A673 (cell line): ENCODE data around the gene TMPRSS7. TPM values are rescaled to one million over a fixed set of nuclear protein-coding genes. Genes with fewer than 3 reads are reported as not detected.
A peak's percentile ranks its signal among the peaks of the same experiment; 100 is the strongest.

Source experiments
- BruUV-seq: library from RNA; stranded (reverse); fragments of 400-500 nt; replicated peaks from 2 replicates; lab custom pipeline; 2021; lab: Mats Ljungman, UMichigan
- CTCF ChIA-PET: fragments of 300-600 bp; sonication (Branson Sonifier 250); formaldehyde crosslinking; loops from one replicate; lab custom pipeline; 2022; ENCODE audit warnings: antibody characterized with exemption; lab: Charles Lee
- POLR2A ChIA-PET: fragments of 300-600 bp; sonication (Branson Sonifier 250); formaldehyde crosslinking; loops from one replicate; lab custom pipeline; 2022; ENCODE audit warnings: antibody characterized with exemption; ENCODE audit not compliant: low non-redundant PET; lab: Charles Lee
- DNase-seq: peaks from one replicate; pipeline ENCODE4 v3.0.0-alpha.2; 2015; ENCODE audit warnings: low spot score
- H3K27ac ChIP-seq: fragments of 200-600 bp; sonication (generic); 2 replicates; pipeline ENCODE4 v1.5.1; 2016; ENCODE audit warnings: mixed run types, low read depth, mild to moderate bottlenecking, mixed read lengths, antibody characterized with exemption, low read length; ENCODE audit not compliant: poor library complexity, severe bottlenecking
- H3K27me3 ChIP-seq: fragments of 200-600 bp; sonication (generic); replicated peaks from 2 replicates; pipeline ENCODE4 v1.6.1; 2017; ENCODE audit warnings: mixed run types, low read depth, mild to moderate bottlenecking, mixed read lengths, antibody characterized with exemption, low read length; ENCODE audit not compliant: insufficient read depth, poor library complexity
- H3K36me3 ChIP-seq: fragments of 200-600 bp; sonication (generic); 2 replicates; pipeline ENCODE4 v1.6.1; 2016; ENCODE audit warnings: mixed run types, mild to moderate bottlenecking, mixed read lengths, antibody characterized with exemption, low read length; ENCODE audit not compliant: insufficient read depth, poor library complexity, severe bottlenecking
- H3K4me1 ChIP-seq: fragments of 200-600 bp; sonication (generic); 2 replicates; pipeline ENCODE4 v1.6.1; 2017; ENCODE audit warnings: mixed run types, mild to moderate bottlenecking, mixed read lengths, antibody characterized with exemption, low read length; ENCODE audit not compliant: insufficient read depth, poor library complexity, severe bottlenecking
- H3K4me3 ChIP-seq: fragments of 200-600 bp; sonication (generic); 2 replicates; pipeline ENCODE4 v1.5.1; 2016; ENCODE audit warnings: low read depth, mixed run types, mild to moderate bottlenecking, mixed read lengths, low read length; ENCODE audit not compliant: poor library complexity, severe bottlenecking
- H3K9me3 ChIP-seq: fragments of 200-600 bp; sonication (generic); 2 replicates; pipeline ENCODE4 v1.6.1; 2016; ENCODE audit warnings: mixed run types, low read depth, mild to moderate bottlenecking, mixed read lengths, antibody characterized with exemption, low read length; ENCODE audit not compliant: poor library complexity, severe bottlenecking
- EZH2 ChIP-seq: fragments of 200-600 bp; sonication (generic); IDR thresholded peaks from 2 replicates; pipeline ENCODE4 v1.6.1; 2017; ENCODE audit warnings: borderline replicate concordance, low read depth, mild to moderate bottlenecking, mixed read lengths, antibody characterized with exemption, low read length; ENCODE audit not compliant: poor library complexity, severe bottlenecking
- intact Hi-C: fragments of 100-400 bp; cut with micrococcal nuclease; formaldehyde crosslinking; loops from one replicate; pipeline ENCODE4 v1.10.0; 2022; ENCODE audit not compliant: unreplicated experiment
- total RNA-seq: library from RNA; stranded (reverse); gene quantifications from 2 replicates; pipeline ENCODE4 v1.2.3, GENCODE V29; 2021
- TF ChIP-seq, protein P1 (sequence below): fragments of 300-800, 200-600 bp; sonication (generic); conservative IDR thresholded peaks from 2 replicates; pipeline ENCODE4 v1.5.1; 2017; ENCODE audit warnings: low read depth, mild to moderate bottlenecking, antibody characterized with exemption, low read length, moderate library complexity, mixed read lengths

The TMPRSS7 gene
- total RNA-seq, 1 experiment from 2014 or later: not detected

DNA sequence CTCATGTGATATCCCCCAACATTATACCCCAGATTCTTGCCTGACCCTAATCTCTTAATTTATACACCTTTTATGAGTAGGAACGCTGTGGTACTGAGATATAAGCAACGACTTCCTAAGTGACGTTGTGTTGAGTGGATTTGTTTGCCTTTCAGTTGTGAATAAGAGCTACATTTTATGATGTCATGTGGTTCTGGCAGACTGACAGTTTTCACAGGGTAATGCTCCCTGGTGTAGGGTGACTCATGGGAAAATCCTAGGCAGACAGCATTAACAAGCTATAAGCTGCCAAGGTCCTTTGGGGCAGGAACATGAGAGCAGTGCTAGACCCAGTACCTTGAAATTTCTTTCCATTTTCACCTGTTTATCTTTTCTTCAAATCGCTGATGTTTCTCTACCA, 62.8 kb downstream of the TMPRSS7 start:
- ChIA-PET CTCF (interaction anchor here (2.4 kb wide), 1 partner anchor 14 kb away, joined by 9 read pairs; no protein-coding TSS in a partner anchor), POLR2A (no interaction called here)
- peak; percentile 91 for DNase-seq
- Histone ChIP-seq H3K27ac (no peak overlapping the region), H3K36me3 (no peaks in the 10 kb centered on the region), H3K9me3 (no peaks in the 10 kb centered on the region), H3K27me3 (no peaks in the 10 kb centered on the region), H3K4me3 (no peak overlapping the region), H3K4me1 (peaks cover 4% of the 10 kb centered on the region)
- no TSS peak for BruUV-seq
- intact Hi-C loops: no loop called here
- TF ChIP-seq, protein P1, sequence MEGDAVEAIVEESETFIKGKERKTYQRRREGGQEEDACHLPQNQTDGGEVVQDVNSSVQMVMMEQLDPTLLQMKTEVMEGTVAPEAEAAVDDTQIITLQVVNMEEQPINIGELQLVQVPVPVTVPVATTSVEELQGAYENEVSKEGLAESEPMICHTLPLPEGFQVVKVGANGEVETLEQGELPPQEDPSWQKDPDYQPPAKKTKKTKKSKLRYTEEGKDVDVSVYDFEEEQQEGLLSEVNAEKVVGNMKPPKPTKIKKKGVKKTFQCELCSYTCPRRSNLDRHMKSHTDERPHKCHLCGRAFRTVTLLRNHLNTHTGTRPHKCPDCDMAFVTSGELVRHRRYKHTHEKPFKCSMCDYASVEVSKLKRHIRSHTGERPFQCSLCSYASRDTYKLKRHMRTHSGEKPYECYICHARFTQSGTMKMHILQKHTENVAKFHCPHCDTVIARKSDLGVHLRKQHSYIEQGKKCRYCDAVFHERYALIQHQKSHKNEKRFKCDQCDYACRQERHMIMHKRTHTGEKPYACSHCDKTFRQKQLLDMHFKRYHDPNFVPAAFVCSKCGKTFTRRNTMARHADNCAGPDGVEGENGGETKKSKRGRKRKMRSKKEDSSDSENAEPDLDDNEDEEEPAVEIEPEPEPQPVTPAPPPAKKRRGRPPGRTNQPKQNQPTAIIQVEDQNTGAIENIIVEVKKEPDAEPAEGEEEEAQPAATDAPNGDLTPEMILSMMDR: no peak
- no peak for TF ChIP-seq EZH2

GRCh38 chr3:112101916-112102315, 67.4 kb downstream of the TMPRSS7 start:
- H3K27ac ChIP-seq: no peak overlapping the region
- BruUV-seq: no TSS peak
- TF ChIP-seq EZH2: no peak
- TF ChIP-seq, protein P1: no peak
- H3K9me3 ChIP-seq: no peaks in the 10 kb centered on the region
- intact Hi-C loops: no loop called here
- ChIA-PET POLR2A (no interaction called here), CTCF (no interaction called here)
- no peak for DNase-seq
- peaks cover 4% of the 10 kb centered on the region for H3K4me1 ChIP-seq
- no peaks in the 10 kb centered on the region for H3K27me3 ChIP-seq
- H3K4me3 ChIP-seq: no peak overlapping the region
- H3K36me3 ChIP-seq: no peaks in the 10 kb centered on the region

DNA sequence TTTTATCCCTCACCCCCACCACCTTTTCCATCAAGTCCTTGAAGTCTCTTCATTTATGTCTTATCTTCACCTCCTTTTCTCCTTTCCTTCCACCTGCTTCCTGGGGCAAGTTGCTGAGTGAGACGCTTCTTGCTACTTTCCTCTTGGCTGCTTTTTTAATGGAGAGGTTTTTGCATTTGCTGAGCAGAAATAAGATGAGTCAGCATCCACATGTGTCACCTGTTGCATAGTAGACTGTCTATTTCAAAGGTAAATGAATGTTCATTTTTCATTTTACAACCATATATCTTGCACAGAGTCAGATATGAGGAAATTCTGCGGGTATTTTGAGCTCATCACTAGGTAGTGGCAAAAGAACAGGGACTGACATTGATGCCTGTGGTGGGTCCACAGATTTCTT, 70.2 kb downstream of the TMPRSS7 start:
- Histone ChIP-seq H3K4me1 (no peaks in the 10 kb centered on the region), H3K36me3 (no peaks in the 10 kb centered on the region), H3K9me3 (no peaks in the 10 kb centered on the region), H3K27me3 (no peaks in the 10 kb centered on the region), H3K27ac (no peak overlapping the region), H3K4me3 (no peak overlapping the region)
- no TSS peak for BruUV-seq
- POLR2A ChIA-PET: no interaction called here
- intact Hi-C loops: no loop called here
- CTCF ChIA-PET: no interaction called here
- TF ChIP-seq, protein P1: no peak
- TF ChIP-seq EZH2: no peak
- DNase-seq: no peak
